Measurements from ENCODE around the gene COL2A1. TPM values are rescaled to one million over a fixed set of nuclear protein-coding genes. Genes with fewer than 3 reads are reported as not detected.

Gene COL2A1
- 0.02 to 0.14 TPM (median 0.07 TPM) in 5 replicates for total RNA-seq (2022; extraction: Qiagen RNA extraction)

GRCh38 chr12:48004053-48004941 lies at the start of gene COL2A1:
TSS of gene COL2A1 (minus strand) at chr12:48004476. CDS start at chr12:48004321, 155 bp downstream.

GRCh38 chr12:47963340-47964040 lies 40.8 kb downstream of the COL2A1 start, which contains the start of gene TMEM106C:
TSS of gene TMEM106C (plus strand) at chr12:47963596. CDS start at chr12:47964237, 641 bp downstream.

Other genes with a start within 250 kb of the COL2A1 start
- 0.43 to 0.81 TPM (median 0.65 TPM) in 5 replicates for gene RAPGEF3, start 245.6 kb downstream of the COL2A1 start, total RNA-seq (2022; extraction: Qiagen RNA extraction)
- gene SLC48A1, start 231.2 kb downstream of the COL2A1 start, total RNA-seq (2022; extraction: Qiagen RNA extraction): 22.1 to 34.2 TPM (median 29.0 TPM) in 5 replicates
- 42.3 to 59.0 TPM (median 51.3 TPM) in 5 replicates for gene HDAC7, start 184.6 kb downstream of the COL2A1 start, total RNA-seq (2022; extraction: Qiagen RNA extraction)
- gene VDR, start 99.5 kb downstream of the COL2A1 start, total RNA-seq (2022; extraction: Qiagen RNA extraction): 2.6 to 3.1 TPM (median 2.8 TPM) in 5 replicates
- gene TMEM106C, start 40.9 kb downstream of the COL2A1 start, total RNA-seq (2022; extraction: Qiagen RNA extraction): 115 to 141 TPM (median 122 TPM) in 5 replicates
- gene SENP1, start 101.6 kb upstream of the COL2A1 start, total RNA-seq (2022; extraction: Qiagen RNA extraction): 11.2 to 14.0 TPM (median 12.7 TPM) in 5 replicates
- gene PFKM, start 114.9 kb upstream of the COL2A1 start, total RNA-seq (2022; extraction: Qiagen RNA extraction): 27.5 to 30.8 TPM (median 28.2 TPM) in 5 replicates
- gene ASB8, start 153.0 kb upstream of the COL2A1 start, total RNA-seq (2022; extraction: Qiagen RNA extraction): 11.6 to 19.5 TPM (median 13.6 TPM) in 5 replicates
- 3.1 to 4.2 TPM (median 4.1 TPM) in 5 replicates for gene CCDC184, start 179.2 kb upstream of the COL2A1 start, total RNA-seq (2022; extraction: Qiagen RNA extraction)
- gene OR10AD1, start 198.8 kb upstream of the COL2A1 start, total RNA-seq (2022; extraction: Qiagen RNA extraction): not detected in 5 replicates